Activated CD8-positive, alpha-beta memory T cell treated with anti-CD3 and anti-CD28 coated beads, Interleukin-2, amount 50 U/mL, for 24 hours (primary cell): ENCODE measurements around the gene CPS1.

ENCODE experiments used
- DNase-seq: peaks from one replicate; pipeline ENCODE4 v3.0.0-alpha.2; 2020; ENCODE audit errors: extremely low read depth

Gene CPS1

DNA sequence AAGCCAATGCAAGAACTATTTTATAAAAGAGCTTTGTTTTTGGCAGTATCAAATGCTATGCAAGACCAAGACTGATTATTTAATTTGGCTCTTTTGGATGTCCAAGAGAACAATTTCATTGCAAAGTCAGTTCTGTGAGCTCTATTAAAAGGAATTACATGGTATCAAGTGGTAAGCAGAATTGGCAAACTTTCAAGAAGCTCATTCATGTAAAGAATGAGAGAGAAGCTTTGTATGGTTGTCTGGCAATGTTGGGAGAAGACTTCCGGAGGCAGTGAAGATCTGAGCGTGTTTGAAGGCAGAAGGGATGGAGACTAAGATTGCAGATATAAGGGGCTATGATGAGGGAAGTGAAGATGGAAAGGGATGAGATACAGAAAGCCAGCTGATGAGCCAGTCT is 49.6 kb downstream of the CPS1 start:
- no peak for DNase-seq

DNA sequence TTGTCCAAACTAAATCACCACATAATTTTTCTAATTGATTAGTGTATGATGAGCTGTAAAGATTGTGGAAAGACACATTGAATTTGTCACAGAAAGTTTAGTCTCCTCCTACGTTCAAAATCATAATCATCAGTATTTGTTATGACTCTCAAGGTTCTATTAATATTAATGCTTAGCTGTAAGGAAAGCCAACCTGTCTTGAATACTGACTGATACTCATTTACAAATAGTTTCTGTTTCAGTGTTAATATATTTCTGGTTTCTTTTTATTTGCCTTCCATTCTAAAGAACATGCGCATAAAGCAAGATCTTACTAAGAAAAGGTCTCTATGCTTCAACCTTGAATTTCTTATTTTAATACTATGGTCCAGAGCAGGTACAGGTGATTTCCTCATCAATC is 55.1 kb downstream of the CPS1 start:
- no peak for DNase-seq

DNA sequence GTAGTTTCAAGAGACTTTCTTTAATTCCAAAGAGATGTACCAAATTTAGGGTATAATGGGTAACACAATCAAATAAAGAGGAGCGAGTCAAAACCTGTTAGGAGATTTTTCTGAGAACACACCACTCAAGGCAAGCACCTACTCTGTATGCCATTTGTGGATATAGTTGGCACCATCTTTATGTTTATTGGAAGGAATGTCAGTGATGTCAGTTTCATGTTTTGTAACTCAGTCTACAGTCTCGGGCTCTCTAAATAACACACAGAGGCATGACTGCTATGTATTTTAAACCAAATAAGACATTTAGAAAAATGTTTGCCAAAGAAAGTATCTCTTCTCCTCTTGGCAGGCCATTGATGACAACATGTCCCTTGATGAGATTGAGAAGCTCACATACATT is 59.7 kb downstream of the CPS1 start:
- no peak for DNase-seq

DNA sequence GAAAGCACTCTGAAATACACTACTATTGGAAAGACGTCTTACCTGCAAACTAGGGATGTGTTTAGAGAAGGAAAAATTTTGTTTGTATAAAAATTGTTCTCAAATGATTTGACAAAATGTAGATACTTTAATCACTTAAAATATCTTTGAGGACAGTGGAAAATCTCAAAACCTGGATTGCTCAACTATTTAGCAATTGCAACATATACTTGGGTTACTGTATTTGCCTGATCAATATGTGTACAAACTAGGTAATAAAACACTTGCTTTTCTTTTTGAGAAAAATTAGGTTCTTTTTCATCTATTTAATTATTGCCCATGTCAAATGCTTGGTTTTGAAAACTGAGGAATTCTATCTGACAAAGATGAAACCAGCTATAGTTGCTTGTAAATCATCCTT is 60.9 kb downstream of the CPS1 start:
- no peak for DNase-seq

DNA sequence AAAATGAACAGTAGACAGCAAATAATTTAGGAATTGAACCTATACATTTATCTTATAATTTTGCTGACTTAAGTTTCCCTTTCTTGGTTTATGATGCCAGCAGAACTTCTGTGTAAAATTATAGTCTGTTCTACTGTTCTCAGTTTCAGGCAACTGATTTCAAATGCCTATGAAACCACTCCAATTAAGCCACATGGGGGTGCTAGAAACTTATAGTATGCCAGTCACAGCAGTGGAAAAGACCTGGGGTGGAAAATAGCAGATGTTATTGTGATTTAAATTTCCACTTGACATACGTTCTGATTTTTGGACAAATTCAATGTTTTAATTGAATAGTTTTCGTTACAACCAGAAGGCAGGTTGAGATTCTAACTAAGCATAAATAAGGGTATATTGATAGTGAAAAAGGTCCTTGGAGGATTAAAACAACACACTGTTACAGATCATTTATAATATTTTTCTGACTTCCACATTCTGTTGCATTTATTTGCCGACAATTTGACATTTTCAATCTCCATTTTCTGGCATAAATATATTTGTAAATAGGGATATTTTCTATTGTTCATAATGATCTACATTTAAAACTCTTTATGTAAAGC is 61.4 kb downstream of the CPS1 start:
- no peak for DNase-seq

GRCh38 chr2:210620456-210620855 is 64.1 kb downstream of the CPS1 start:
- DNase-seq: no peak

DNA sequence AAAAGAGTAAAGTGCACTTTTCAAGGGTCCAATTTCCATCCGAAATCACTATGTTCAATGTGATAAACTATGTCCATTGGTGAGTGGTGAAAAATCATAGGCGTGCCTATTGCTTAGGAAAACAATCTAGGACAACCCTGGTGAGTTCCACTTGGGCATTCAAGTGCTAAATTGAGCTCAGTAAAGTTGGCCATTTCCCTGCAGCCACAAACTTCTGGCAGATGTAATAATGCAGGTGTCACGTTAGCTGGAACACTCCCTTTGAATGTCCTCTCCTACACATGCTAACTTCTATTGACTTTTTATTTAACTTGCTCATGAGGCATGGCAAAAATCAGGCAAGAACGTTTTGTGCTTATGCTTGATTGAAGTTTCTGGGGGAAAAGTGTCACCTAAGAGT is 67.1 kb downstream of the CPS1 start:
- DNase-seq: no peak

- no peak for DNase-seq
Observed at GRCh38 chr2:210626849-210627248, 70.5 kb downstream of the CPS1 start.

- DNase-seq: no peak
Observed at GRCh38 chr2:210630873-210631560, 74.6 kb downstream of the CPS1 start.

DNA sequence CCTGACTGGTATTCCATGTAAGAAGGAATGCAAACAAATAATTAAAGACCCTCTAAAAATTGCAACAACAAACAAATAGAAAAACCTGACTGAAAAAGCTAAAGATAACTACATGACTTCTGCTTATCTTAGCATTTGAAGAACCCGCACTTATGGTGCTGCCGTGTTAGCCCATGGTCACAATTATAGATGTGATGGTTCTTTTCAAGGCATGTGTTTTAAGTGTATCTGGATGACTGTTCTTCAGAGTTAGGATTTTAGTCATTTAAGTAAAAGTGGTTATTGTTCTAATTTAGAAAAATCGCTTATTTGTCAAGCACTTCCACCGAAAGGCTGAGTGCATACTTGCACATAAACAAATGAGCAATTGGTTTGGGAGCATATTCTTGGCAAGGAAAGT is 77.3 kb downstream of the CPS1 start:
- no peak for DNase-seq

GRCh38 chr2:210635257-210635656 is 78.9 kb downstream of the CPS1 start:
- DNase-seq: no peak

DNA sequence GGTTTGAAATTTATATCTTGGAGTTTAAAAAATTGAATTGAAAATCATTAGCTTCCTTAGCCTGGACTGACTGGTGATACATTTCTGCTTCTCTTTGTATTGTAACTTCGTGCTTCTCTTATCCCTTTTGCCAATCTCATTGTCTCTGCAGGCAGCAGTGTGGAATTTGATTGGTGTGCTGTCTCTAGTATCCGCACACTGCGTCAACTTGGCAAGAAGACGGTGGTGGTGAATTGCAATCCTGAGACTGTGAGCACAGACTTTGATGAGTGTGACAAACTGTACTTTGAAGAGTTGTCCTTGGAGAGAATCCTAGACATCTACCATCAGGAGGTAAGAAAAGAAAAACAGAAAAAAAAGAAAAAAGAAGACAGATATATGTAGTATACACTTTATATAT is 85.9 kb downstream of the CPS1 start:
- DNase-seq: no peak

DNA sequence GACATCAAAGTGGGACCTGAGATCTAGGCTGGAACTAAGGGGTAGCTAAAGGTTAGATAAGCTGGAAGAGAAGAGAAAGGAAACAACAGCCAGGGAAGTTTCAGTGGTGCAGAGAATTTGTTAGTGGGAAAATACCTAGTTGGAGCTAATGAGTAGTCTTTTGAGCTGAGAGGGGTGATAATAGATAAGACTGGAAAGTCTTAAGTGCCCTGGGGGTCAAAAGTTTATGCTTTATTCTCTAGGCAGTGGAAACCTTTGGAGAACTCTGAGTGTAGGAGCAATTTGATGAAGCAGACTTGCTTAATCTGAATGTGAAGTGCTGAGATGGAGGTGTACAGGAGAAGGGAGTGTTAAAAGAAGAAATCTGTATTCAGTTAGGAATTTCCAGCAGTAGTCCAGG is 90.8 kb downstream of the CPS1 start:
- DNase-seq: no peak

DNA sequence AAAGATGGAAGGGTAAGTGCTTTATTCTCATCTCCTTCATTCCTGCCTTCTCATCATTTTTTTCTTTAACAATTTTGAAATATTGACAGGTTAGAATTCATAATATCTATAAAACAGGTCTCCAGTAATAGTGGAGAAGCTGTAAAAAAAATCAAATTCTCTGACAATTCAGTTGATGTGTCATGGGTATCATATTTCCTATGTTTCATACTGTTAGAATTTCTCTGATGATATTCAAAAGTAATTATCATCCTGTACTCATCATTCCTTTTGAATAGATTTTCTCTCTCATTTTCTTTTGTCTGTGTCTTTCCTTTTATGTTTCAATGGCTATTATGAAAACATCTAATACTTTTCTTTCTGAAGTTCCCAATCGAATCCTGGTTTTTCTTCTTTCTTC is 97.7 kb downstream of the CPS1 start:
- DNase-seq: no peak

DNA sequence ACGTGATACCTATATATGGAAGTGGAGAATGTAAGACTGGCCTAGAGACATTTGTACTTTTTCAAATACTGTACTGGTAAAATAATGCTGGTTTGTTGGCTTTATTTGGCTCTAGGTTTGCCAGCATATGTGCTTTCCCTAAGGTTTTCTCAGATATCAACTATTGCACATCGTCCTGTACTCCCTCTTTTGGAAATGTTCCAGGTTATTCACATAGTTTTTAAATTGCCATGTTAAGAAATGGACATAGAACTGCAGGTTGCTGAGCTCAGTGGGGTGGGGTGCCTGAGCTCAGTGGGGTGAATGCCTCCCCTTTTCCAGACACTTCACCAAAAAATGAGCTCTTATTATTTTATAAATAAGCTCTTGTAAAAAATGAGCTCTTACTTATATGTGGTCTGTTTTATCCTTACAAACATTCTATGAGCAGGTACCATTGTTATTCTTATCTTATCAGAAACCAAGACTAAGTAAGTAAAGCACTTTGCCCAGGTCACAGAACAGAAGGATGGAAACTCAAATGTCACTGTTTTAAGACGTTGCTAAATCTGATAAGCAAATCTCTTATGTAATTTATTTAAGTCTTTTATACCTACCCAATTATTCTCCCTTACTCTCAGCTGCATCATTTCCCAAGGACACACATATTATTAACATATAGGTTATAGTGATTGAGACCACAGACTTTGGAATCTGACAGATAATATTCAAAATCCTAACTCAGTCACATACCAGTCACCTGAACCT is 99.0 kb downstream of the CPS1 start:
- no peak for DNase-seq

DNA sequence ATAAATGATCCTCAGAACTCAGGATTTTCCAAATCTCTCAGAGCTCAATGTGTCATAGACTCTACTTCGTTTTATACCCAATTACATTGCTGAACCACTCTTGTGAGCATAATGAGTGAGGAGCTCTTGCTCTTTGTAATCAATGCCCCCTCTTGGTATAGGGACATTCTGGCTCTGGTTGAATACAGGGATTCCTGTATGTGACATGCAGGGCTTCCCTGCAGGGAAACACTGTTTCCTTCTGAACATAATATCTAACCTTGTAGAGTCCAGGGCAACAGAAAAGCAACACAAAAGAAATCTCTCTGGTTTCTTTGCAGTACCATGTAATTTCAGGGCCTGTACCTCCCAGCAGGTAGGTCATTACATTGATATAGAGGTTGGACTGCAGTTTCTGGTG is 101.5 kb downstream of the CPS1 start:
- no peak for DNase-seq

DNA sequence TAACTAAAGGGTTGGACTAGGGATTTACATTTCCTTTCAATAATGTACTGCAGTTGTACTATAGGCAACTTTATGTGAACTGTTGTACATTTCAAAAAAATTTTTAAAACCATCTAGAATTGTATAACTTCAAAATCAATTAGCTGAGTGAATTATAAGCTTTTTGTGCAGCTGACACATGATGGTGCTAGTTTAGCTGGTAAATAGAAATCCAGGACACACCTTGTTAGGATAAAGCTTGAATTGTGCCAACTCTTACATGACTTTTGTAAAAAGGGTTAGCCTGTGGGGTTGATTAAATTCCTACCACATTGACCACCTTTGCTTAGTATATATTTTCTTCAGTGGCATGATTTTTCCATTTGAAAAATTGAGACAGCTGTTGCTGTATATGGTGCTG is 104.4 kb downstream of the CPS1 start:
- no peak for DNase-seq

- DNase-seq: no peak
Observed at GRCh38 chr2:210662560-210662959, 106.2 kb downstream of the CPS1 start.

DNA sequence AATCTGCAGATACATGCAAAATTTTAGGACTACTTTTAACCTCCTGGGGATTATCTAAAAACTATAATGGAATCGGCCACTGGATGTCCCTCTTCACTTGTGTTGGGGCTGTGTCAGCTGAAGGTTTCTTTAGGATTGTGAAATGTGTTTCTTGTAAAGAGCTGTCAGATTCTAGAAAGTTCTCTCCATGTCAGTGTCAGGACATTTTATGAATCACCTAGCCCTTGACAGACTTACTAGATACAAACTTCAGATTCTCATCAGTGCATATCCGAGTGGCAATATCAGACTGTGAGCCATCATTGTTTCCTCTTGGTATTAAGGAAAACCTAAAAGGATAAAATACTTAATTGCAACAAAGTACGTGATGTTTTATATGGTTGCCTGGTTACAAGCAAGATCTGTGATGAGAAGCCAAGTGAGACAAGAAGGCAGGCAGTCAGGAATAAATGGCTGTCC is 107.3 kb downstream of the CPS1 start:
- no peak for DNase-seq

DNA sequence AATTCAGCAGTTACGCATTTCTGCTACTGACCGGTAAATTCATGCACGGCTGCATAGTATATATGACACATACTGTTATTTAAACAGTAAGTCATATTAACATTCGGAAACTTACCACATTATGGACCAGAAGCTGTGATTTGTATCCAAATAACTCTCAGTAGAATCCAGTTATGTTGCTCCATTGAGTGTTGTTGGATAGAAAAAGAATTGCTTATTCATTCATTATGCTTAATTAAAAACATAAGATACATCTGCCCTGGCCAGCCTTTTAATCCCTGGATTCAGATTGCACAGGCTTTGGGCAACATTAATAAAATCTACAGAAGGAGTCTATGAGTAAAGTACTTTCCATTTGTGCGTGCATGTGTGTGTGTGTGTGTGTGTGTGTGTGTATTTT is 111.3 kb downstream of the CPS1 start:
- DNase-seq: no peak

GRCh38 chr2:210671065-210671464 is 114.7 kb downstream of the CPS1 start:
- no peak for DNase-seq

DNA sequence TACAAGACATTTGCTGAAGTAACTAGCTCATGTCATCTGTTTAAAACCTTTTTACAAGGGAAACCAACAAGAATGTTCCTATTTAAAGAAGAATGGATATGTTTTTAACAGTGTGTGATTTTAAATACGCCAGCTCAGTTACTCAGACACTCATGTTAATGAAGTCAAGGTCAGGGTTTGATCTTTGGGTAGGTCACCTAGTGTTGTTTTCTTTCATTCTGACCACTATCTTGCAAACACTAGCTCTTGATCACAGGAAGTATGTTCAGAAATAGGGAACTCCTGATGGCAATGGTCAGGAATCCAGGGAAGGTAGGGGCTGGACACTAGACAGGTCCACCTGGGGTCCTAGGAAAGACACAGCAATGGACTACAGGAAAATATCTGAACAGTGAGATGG is 116.7 kb downstream of the CPS1 start:
- no peak for DNase-seq

DNA sequence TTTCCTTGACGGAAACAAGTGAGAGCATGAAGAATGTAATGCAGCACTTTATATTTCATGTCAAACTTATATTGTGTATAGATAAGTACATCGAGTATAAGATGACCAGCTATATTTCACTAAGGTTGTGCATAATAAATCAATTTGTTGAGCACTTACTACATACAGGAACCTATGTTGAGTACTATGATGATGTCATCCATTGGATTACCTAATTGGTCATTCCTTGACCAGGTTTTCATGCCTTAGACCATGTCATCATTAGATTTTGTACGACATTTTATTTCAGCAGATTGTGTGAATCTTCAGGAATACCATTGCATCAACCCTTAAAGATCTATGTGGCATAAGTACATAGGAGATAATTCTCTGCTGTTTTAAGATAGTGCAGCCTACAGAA is 119.7 kb downstream of the CPS1 start:
- DNase-seq: no peak
